Right cardiac atrium (tissue), 5 donors: ENCODE measurements around the gene LRRC61. TPM values are rescaled to one million over a fixed set of nuclear protein-coding genes. Genes with fewer than 3 reads are reported as not detected.

Source experiments
- ATAC-seq, 2 donors: fragments of 200-7000 bp; cut with Tn5 transposase; one replicate each; pipeline versions ENCODE4 v1.8.0 to v1.9.1; 2020; ENCODE audit warnings: moderate library complexity in 2 of 2, mild to moderate bottlenecking in 1 of 2
- DNase-seq, 3 donors: peaks; one replicate each; pipeline ENCODE4 v3.0.0-alpha.2; 2020
- H3K27ac ChIP-seq: one replicate; pipeline ENCODE4 v1.5.1; 2013; ENCODE audit warnings: mild to moderate bottlenecking, low read length, control low read depth, moderate library complexity
- H3K27me3 ChIP-seq: one replicate; pipeline ENCODE4 v1.6.1; 2013; ENCODE audit not compliant: control insufficient read depth, insufficient read depth
- H3K4me1 ChIP-seq: one replicate; pipeline ENCODE4 v1.6.1; 2013; ENCODE audit warnings: low read length; ENCODE audit not compliant: control insufficient read depth, insufficient read depth
- H3K4me3 ChIP-seq: one replicate; pipeline ENCODE4 v1.5.1; 2013; ENCODE audit warnings: low read length, control low read depth
- H3K9me3 ChIP-seq: one replicate; pipeline ENCODE4 v1.6.1; 2013; ENCODE audit warnings: low read length; ENCODE audit not compliant: control insufficient read depth
- WGBS: extraction: QIAGEN DNeasy Blood & Tissue Kit; methylation state at CpG from one replicate; pipeline ENCODE4 v1.1.7; 2013; 5-methylcytosine and 5-hydroxymethylcytosine counted together
- intact Hi-C, 4 donors: fragments of 100-400 bp; cut with DNase I; formaldehyde crosslinking; loops; one replicate each; pipeline versions ENCODE4 v1.11.0 to v1.14.0; 2022 to 2023
- polyA plus RNA-seq: library from polyadenylated mRNA; stranded (reverse); fragments of 200-250 nt; gene quantifications from one replicate; pipeline ENCODE4 v1.2.3, GENCODE V29; 2013
- total RNA-seq, 4 donors: library from RNA; stranded (reverse); fragmentation: NEBNext Ultra II Directional; extraction: Animal tissue kit (Norgen Biotek cat#: 25700); gene quantifications; one replicate each; pipeline ENCODE4 v1.2.1, GENCODE V29; 2021
- donor health status: healthy with polysubstance abuse.
- donor health status: DM: no; HTN: yes; CAD: no.
- donor health status: DM: no; HTN: no; CAD: no.
- donor health status: DM: no; HTN: yes; CAD: no; lungs with severe emphysema.
- donor health status: DM: yes; HTN: yes; CAD: no.

The LRRC61 gene
- total and polyA plus RNA-seq, 5 donors: 4.4 to 8.0 (median 5.9) TPM

GRCh38 chr7:150322114-150322832 is 882 bp upstream of the LRRC61 start:
- Histone ChIP-seq H3K27ac (no peak overlapping the region), H3K27me3 (no peaks in the 10 kb centered on the region), H3K9me3 (no peaks in the 10 kb centered on the region), H3K4me1 (peaks cover 2% of the 10 kb centered on the region), H3K4me3 (peak overlapping the region; percentile 46)
- no peak for ATAC-seq
- intact Hi-C loops: no loop called here
- no peak for DNase-seq
- WGBS: 81% methylated on average over 4 of the region's 4 CpGs

- ATAC-seq: peak; percentile 13 to 17
- WGBS: 26% methylated on average over 16 of the region's 16 CpGs
- DNase-seq: no peak
- H3K4me1 ChIP-seq: peaks cover 2% of the 10 kb centered on the region
- no peaks in the 10 kb centered on the region for H3K9me3 ChIP-seq
- H3K4me3 ChIP-seq: peak overlapping the region; percentile 46
- H3K27ac ChIP-seq: no peak overlapping the region
- H3K27me3 ChIP-seq: no peaks in the 10 kb centered on the region
- intact Hi-C loops: no loop called here
Measured at GRCh38 chr7:150323682-150324372, 672 bp downstream of the LRRC61 start.

DNA sequence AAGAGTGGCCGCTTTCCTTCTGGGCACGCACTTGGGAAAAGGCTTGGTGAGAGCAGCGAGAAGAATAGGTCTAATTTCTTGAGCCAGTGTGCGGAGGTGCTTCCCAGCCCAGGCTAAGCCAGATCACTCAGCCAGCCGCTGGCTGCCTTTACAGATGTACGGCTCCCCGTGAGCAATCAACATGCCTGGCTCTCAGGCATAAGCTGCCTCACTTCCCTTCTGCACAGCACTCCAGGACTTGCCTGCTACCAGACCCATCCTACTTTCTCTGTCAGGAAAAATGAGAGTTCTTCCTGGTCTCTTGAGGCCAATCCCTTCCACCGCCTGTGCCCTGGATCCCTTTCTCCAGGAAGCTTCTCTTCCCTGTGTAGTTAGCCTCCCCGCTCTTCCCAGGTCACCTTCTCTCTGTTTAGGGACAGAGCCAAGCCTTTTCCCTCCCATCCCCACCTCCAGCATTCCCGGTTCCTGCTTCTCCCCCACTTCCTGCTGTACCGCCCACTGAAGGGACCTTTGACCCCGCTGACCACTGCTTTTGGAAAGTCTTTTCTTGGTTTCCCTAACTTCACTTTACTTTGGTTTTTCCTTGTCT is 1.3 kb downstream of the LRRC61 start:
- Histone ChIP-seq H3K4me1 (peaks cover 2% of the 10 kb centered on the region), H3K27me3 (no peaks in the 10 kb centered on the region), H3K4me3 (no peak overlapping the region), H3K27ac (no peak overlapping the region), H3K9me3 (no peaks in the 10 kb centered on the region)
- intact Hi-C loops: no loop called here
- WGBS: 69% methylated on average over 12 of the region's 12 CpGs
- ATAC-seq (peak in 1 of 2 donors; percentile 31), DNase-seq (no peak)

DNA sequence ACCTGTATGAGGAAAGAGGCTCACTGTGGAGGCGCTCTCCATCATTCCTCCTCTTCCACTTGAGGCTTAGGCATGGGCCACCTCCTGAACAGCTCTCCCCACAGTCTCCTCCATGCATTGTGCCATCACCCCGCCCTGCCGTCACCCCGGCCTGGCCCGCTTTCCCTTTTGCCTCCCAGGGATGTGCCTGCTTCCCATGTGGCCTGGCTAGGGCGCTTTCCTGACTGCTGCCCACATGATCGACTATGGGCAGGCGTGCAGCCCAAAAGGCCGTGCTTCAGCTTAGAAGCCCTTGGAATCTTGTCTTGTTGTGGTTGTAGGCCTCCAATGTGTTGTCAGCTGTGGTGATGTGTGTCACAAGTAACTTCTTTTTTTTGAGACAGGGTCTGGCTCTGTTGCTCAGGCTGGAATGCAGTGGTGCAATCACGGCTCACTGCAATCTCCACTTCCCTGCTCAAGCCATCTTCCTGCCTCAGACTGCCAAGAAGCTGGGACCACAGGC is 2.0 kb downstream of the LRRC61 start:
- DNase-seq (peak; percentile 55 to 70 (median 69)), ATAC-seq (peak; percentile 27 to 61)
- no peak overlapping the region for H3K27ac ChIP-seq

GRCh38 chr7:150325901-150326300 is 2.7 kb downstream of the LRRC61 start:
- DNase-seq (no peak), ATAC-seq (no peak)
- Histone ChIP-seq H3K9me3 (no peaks in the 10 kb centered on the region), H3K4me1 (peaks cover 2% of the 10 kb centered on the region), H3K27me3 (no peaks in the 10 kb centered on the region), H3K27ac (no peak overlapping the region), H3K4me3 (no peak overlapping the region)
- intact Hi-C loops: no loop called here
- WGBS: 94% methylated on average over 6 of the region's 6 CpGs

More for the DNA sequence above, 2.0 kb downstream of the LRRC61 start:
- no peaks in the 10 kb centered on the region for H3K9me3 ChIP-seq
- no peak overlapping the region for H3K4me3 ChIP-seq
- 81% methylated on average over 10 of the region's 10 CpGs for WGBS
- H3K27me3 ChIP-seq: no peaks in the 10 kb centered on the region
- intact Hi-C loops: no loop called here
- H3K4me1 ChIP-seq: peaks cover 2% of the 10 kb centered on the region

DNA sequence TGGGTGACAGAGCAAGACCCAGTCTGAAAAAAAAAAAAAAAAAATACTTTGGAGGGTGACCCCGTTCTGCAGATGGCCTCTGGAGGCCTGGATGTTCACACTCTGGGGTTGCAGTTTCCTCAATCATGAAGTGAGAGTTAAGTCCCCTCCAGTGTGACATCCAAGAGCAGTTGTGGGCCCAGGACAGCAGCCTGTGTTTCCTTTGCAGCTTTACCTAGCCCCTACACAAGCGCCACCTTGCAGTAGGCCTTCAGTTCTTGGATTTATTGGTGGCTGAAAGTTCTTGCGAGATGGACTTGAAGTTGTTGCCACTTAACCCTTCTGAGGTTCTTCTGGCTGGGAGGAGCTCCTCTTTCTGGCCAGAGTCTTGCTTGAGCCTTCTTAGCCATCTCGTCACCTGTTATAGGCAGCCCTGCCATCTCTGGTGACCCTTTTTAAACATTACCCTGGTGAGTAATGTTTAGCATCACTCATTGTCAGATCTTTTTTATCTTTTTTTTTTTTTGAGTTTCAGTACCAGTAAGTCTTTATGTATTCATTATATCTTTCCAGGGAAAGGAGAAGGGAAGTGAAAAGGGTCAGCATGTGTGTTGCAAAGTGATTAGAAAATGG is 3.6 kb downstream of the LRRC61 start:
- Histone ChIP-seq H3K4me3 (no peak overlapping the region), H3K27ac (no peak overlapping the region), H3K9me3 (no peaks in the 10 kb centered on the region), H3K27me3 (no peaks in the 10 kb centered on the region), H3K4me1 (peaks cover 2% of the 10 kb centered on the region)
- 90% methylated on average over 4 of the region's 4 CpGs for WGBS
- intact Hi-C loops: no loop called here
- DNase-seq: no peak
- no peak for ATAC-seq

DNA sequence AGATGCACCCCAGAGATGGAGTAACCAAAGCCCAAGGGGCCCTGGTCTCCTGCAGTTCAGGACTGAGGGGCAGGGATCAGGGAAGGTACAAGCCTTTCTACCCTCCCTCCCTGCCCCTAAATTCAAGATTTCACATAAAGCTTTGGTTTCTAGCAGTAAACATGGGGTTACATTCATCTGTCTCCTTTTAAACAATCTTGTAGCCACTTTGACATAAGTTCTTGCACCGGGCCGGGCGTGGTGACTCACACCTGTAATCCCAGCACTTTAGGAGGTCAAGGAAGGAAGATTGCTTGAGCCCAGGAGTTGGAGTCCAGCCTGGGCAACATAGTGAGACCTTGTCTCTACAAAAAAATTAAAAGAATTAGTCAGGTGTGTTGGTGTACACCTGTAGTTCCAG is 4.2 kb downstream of the LRRC61 start:
- intact Hi-C loops: no loop called here
- ATAC-seq: no peak
- no peaks in the 10 kb centered on the region for H3K9me3 ChIP-seq
- WGBS: 96% methylated on average over 3 of the region's 3 CpGs
- H3K27me3 ChIP-seq: no peaks in the 10 kb centered on the region
- no peak overlapping the region for H3K27ac ChIP-seq
- H3K4me3 ChIP-seq: no peak overlapping the region
- DNase-seq: no peak
- H3K4me1 ChIP-seq: peaks cover 2% of the 10 kb centered on the region

DNA sequence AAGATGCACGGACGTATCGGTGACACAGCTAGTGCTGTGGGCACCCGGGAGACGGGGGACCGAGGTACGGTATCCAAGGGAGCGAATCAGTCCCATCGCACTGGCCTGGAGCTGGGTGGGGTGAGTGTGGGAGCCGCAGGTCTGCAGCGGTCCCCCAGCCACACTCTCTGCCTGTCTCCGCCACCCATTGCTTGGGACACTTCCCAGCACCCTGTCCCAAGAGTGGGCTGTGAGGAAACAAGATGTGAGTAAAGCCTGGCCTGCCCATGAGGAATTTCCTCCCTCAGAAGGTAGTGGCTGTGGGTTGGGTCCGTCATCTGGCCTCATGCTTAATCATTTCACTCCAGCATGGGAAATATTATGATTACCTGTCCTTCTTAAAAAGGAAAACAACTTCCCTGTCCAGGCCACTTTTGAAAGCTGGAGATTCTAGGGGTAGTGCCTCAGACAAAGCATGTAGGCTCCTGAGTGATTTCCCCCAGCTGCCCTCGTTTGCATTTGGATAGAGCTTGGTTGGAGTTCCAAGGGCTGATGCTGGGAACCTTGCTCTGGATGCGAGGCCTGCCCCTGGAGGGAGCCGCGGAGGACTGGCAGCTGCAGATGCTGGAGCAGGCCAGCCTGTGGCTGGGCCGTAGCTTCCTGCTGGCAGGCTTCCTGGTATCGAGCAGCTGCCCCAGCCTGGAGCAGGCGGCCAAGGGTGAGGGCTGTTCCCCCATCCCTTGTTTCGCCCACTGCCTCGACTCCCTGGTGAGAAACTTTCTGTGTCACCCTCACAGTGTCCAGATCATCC is 6.4 kb downstream of the LRRC61 start:
- WGBS: 80% methylated on average over 22 of the region's 22 CpGs
- ATAC-seq (peak; percentile 36 to 44), DNase-seq (peak; percentile 46 to 76 (median 75))
- intact Hi-C loops: no loop called here
- no peak overlapping the region for H3K27ac ChIP-seq
- H3K4me3 ChIP-seq: no peak overlapping the region
- no peaks in the 10 kb centered on the region for H3K9me3 ChIP-seq
- H3K27me3 ChIP-seq: no peaks in the 10 kb centered on the region
- no peaks in the 10 kb centered on the region for H3K4me1 ChIP-seq

DNA sequence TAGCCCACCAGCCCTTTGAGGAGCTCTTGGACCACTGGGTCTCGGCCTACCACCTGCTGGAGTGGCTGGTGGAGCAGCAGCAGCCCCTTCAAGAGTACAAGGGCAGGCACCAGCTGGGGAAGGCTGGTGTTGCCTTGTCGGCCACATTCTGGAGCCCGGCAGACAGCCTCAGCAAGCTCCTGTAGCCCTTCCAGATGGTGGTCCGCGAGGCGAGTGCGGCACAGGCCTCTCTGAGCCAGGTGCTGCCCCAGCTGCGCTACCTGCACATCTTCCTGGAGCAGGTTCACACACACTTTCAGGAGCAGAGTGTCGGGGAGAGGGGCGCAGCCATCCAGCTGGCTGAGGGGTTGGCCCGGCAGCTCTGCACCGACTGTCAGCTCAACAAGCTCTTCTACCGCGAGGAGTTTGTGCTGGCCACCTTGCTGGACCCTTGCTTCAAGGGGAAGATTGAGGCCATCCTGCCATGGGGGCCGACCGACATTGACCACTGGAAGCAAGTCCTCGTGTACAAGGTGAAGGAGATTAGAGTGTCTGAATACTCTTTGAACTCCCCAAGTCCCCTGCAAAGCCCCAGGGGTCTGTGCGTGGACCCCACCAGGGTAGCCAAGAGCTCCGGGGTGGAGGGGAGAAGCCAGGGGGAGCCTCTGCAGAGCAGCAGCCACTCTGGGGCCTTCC is 7.2 kb downstream of the LRRC61 start:
- H3K27ac ChIP-seq: no peak overlapping the region
- H3K4me3 ChIP-seq: no peak overlapping the region
- H3K27me3 ChIP-seq: no peaks in the 10 kb centered on the region
- DNase-seq (no peak), ATAC-seq (no peak)
- WGBS: 93% methylated on average over 19 of the region's 19 CpGs
- no peaks in the 10 kb centered on the region for H3K4me1 ChIP-seq
- H3K9me3 ChIP-seq: no peaks in the 10 kb centered on the region
- intact Hi-C loops: no loop called here
